Neuronal stem cell (in vitro differentiated cells): ENCODE data around the gene PNLDC1.
"Not testable (repeated sequence)": the region's sequence is repeated elsewhere in the genome, so short reads cannot be mapped to it uniquely, and the experiment has no call there.

Experiments used
- DNase-seq: peaks from one replicate; pipeline ENCODE4 v3.0.0-alpha.2; 2013; ENCODE audit warnings: low spot score
- H2AFZ ChIP-seq: one replicate; pipeline ENCODE4 v1.6.1; 2013; ENCODE audit warnings: mild to moderate bottlenecking, low read length, inconsistent platforms
- H2AK5ac ChIP-seq: 2 replicates; pipeline ENCODE4 v1.6.1; 2013; ENCODE audit warnings: low read depth, mild to moderate bottlenecking, inconsistent platforms, low read length, moderate library complexity, mixed read lengths
- H2BK120ac ChIP-seq: 2 replicates; pipeline ENCODE4 v1.6.1; 2013; ENCODE audit warnings: low read depth, mild to moderate bottlenecking, inconsistent platforms, low read length, moderate library complexity, mixed read lengths
- H2BK12ac ChIP-seq: one replicate; pipeline ENCODE4 v1.6.1; 2013; ENCODE audit warnings: low read length, inconsistent platforms
- H2BK15ac ChIP-seq: 2 replicates; pipeline ENCODE4 v1.6.1; 2013; ENCODE audit warnings: mild to moderate bottlenecking, low read length, inconsistent platforms, mixed read lengths
- H2BK5ac ChIP-seq: one replicate; pipeline ENCODE4 v1.6.1; 2013; ENCODE audit warnings: inconsistent platforms, mild to moderate bottlenecking, low read length, moderate library complexity
- H3K14ac ChIP-seq: one replicate; pipeline ENCODE4 v1.6.1; 2013; ENCODE audit warnings: low read length, inconsistent platforms
- H3K18ac ChIP-seq: 2 replicates; pipeline ENCODE4 v1.6.1; 2013; ENCODE audit warnings: low read length, inconsistent platforms
- H3K23ac ChIP-seq: 2 replicates; pipeline ENCODE4 v1.6.1; 2013; ENCODE audit warnings: low read depth, mild to moderate bottlenecking, mixed read lengths, low read length, inconsistent platforms; ENCODE audit not compliant: poor library complexity
- H3K27ac ChIP-seq: replicated peaks from 3 replicates; pipeline ENCODE4 v1.5.1; 2013; ENCODE audit warnings: low read length, inconsistent platforms
- H3K27me3 ChIP-seq, 3 experiments: 2 replicates each; pipeline ENCODE4 v1.6.1; 2013; ENCODE audit warnings: low read length in 3 of 3, mild to moderate bottlenecking in 2 of 3, inconsistent platforms in 1 of 3, low read depth in 1 of 3, mixed read lengths in 1 of 3, moderate library complexity in 1 of 3; ENCODE audit not compliant: control insufficient read depth in 3 of 3, insufficient read depth in 3 of 3
- H3K36me3 ChIP-seq, 2 donors: replicated peaks in 1 of 2; 2 replicates each; pipeline ENCODE4 v1.6.1; 2013; ENCODE audit warnings: low read length in 2 of 2; ENCODE audit not compliant: control insufficient read depth in 2 of 2, insufficient read depth in 2 of 2
- H3K4ac ChIP-seq: 2 replicates; pipeline ENCODE4 v1.6.1; 2013; ENCODE audit warnings: inconsistent platforms, mild to moderate bottlenecking, low read length, moderate library complexity
- H3K4me1 ChIP-seq, 2 donors: 1 replicate in 1 of 2; 2 replicates in 1 of 2; pipeline ENCODE4 v1.6.1; 2013; ENCODE audit warnings: low read length in 2 of 2, low read depth in 1 of 2; ENCODE audit not compliant: control insufficient read depth in 2 of 2, insufficient read depth in 1 of 2
- H3K4me2 ChIP-seq: one replicate; pipeline ENCODE4 v1.6.1; 2013; ENCODE audit warnings: mild to moderate bottlenecking, low read length, inconsistent platforms; ENCODE audit not compliant: insufficient read depth, poor library complexity, severe bottlenecking
- H3K4me3 ChIP-seq, 2 donors: 2 replicates each; pipeline ENCODE4 v1.5.1; 2013; ENCODE audit warnings: low read length in 2 of 2, mild to moderate bottlenecking in 2 of 2, inconsistent platforms in 1 of 2, moderate library complexity in 1 of 2
- H3K79me1 ChIP-seq: one replicate; pipeline ENCODE4 v1.6.1; 2013; ENCODE audit warnings: low read depth, mild to moderate bottlenecking, inconsistent platforms, low read length, moderate library complexity
- H3K9ac ChIP-seq: one replicate; pipeline ENCODE4 v1.6.1; 2013; ENCODE audit warnings: mild to moderate bottlenecking, low read depth, low read length, inconsistent platforms; ENCODE audit not compliant: poor library complexity
- H3K9me3 ChIP-seq, 2 donors: replicated peaks in 1 of 2; 2 replicates each; pipeline versions ENCODE3 to v1.6.1; 2013; ENCODE audit warnings: low read length in 2 of 2, mild to moderate bottlenecking in 2 of 2, inconsistent platforms in 1 of 2, low read depth in 1 of 2, mixed read lengths in 1 of 2, moderate library complexity in 1 of 2; ENCODE audit not compliant: control insufficient read depth in 2 of 2, insufficient read depth in 1 of 2
- H4K8ac ChIP-seq: one replicate; pipeline ENCODE4 v1.6.1; 2013; ENCODE audit warnings: low read depth, mild to moderate bottlenecking, inconsistent platforms, low read length, moderate library complexity
- H4K91ac ChIP-seq: one replicate; pipeline ENCODE4 v1.6.1; 2013; ENCODE audit warnings: low read length, low read depth, mild to moderate bottlenecking, inconsistent platforms; ENCODE audit not compliant: poor library complexity
- WGBS, 2 donors: extraction: QIAGEN DNeasy Blood & Tissue Kit; methylation state at CpG; one replicate each; pipeline ENCODE4 v1.1.7; 2013; ENCODE audit warnings: missing lambda C conversion rate in 2 of 2, mixed read lengths in 1 of 2; ENCODE audit not compliant: insufficient read length in 2 of 2, insufficient replicate concordance in 1 of 2; ENCODE audit errors: extremely low coverage in 2 of 2; 5-methylcytosine and 5-hydroxymethylcytosine counted together

PNLDC1 gene

DNA sequence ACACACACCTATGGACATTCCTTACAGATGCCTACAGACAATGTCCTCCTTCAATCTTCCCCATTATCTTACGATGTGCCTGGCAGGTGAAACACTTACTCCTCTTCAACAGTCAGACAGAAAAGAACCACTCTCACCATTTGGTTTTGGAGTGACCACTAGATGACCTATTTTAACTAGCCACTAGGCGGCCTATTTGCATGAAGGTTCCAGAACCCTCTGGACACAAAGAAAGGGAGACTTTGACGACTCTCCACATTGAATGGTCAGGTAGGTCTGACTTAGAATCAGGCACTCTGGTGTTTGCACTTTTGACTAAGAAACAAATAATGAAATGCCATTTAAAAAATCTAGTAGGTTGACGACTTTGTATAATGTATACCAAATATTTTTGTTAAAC, 42.0 kb downstream of the PNLDC1 start:
- no peak overlapping the region for H3K9ac ChIP-seq
- H3K18ac ChIP-seq: no peak overlapping the region
- H3K14ac ChIP-seq: no peak overlapping the region
- H2BK12ac ChIP-seq: no peak overlapping the region
- H3K4me2 ChIP-seq: no peak overlapping the region
- no peak overlapping the region for H2BK5ac ChIP-seq
- H3K23ac ChIP-seq: no peak overlapping the region
- no peak for DNase-seq
- no peak overlapping the region for H4K91ac ChIP-seq
- no CpG with 5 or more reads among the region's 4 CpGs for WGBS, 2 donors
- no peak overlapping the region for H2AK5ac ChIP-seq
- no peak overlapping the region for H4K8ac ChIP-seq
- H3K9me3 ChIP-seq: peaks cover 0 to 1% of the 10 kb centered on the region in 2 donors
- no peak overlapping the region for H3K4me3 ChIP-seq
- no peaks in the 10 kb centered on the region for H3K27me3 ChIP-seq
- H2AFZ ChIP-seq: no peak overlapping the region
- H3K36me3 ChIP-seq: no peaks in the 10 kb centered on the region
- H2BK15ac ChIP-seq: no peak overlapping the region
- H2BK120ac ChIP-seq: no peak overlapping the region
- no peak overlapping the region for H3K4ac ChIP-seq
- peaks cover 0 to 5% of the 10 kb centered on the region in 2 donors for H3K4me1 ChIP-seq
- no peaks in the 10 kb centered on the region for H3K79me1 ChIP-seq
- no peak overlapping the region for H3K27ac ChIP-seq

DNA sequence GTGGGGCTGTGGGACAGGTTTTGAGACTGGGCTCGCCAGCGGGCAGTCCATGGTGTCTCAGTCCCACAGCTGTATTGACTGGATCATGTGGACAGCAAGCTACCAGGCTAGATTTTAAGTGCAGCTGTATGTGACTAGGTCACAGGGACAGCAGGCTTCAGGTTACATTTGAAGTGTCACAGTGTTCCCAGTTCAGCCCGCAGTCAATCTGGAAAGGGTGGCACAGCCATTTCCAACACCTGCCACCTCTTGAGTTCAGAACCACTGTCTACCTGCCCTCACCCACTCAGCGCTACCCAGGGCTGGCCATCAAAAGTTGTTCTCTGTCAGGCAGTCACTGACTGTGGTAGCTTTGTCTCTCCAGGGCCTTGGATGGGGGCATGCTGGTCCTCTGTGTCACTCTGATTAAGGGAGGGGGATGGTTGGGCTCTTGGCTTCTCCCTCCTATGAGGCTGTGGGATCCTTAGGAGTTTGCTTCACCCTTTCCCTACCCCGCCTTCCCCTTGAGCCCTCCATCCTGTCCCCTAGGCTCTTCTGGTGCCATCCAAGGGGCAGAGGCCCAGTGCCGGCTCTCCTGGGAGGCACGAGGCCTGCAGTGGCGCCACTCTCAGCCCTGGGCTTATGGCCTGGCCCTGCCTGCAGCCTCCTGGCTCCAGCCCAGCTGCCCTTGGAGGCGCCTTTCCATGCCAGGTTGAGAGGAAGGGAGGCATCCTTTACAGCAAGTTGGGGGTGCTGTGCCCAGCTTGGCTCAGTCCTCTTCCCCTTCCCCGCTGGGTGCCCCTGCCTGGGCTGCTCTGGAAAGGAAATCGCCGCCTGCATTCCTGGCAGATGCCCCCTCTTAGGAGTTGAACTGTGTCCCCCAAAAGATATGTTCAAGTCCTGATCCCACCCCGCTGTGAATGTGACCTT, 44.9 kb downstream of the PNLDC1 start:
- Histone ChIP-seq H2BK5ac (peak overlapping the region; percentile 14), H3K4me2 (no peak overlapping the region), H3K4ac (no peak overlapping the region), H3K18ac (peak overlapping the region; percentile 71), H3K27me3 (no peaks in the 10 kb centered on the region), H3K4me3 (no peak overlapping the region), H2BK15ac (no peak overlapping the region), H3K27ac (no peak overlapping the region), H3K79me1 (no peaks in the 10 kb centered on the region), H2BK120ac (no peak overlapping the region), H3K14ac (peak overlapping the region; percentile 71), H3K23ac (no peak overlapping the region), H3K36me3 (no peaks in the 10 kb centered on the region), H3K4me1 (peaks cover 0 to 5% of the 10 kb centered on the region in 2 donors), H4K8ac (no peak overlapping the region), H4K91ac (no peak overlapping the region), H2AK5ac (peak overlapping the region; percentile 84), H2BK12ac (no peak overlapping the region), H3K9ac (no peak overlapping the region), H3K9me3 (peaks cover 0 to 1% of the 10 kb centered on the region in 2 donors), H2AFZ (no peak overlapping the region)
- no CpG with 5 or more reads among the region's 13 CpGs for WGBS, 2 donors
- no peak for DNase-seq

DNA sequence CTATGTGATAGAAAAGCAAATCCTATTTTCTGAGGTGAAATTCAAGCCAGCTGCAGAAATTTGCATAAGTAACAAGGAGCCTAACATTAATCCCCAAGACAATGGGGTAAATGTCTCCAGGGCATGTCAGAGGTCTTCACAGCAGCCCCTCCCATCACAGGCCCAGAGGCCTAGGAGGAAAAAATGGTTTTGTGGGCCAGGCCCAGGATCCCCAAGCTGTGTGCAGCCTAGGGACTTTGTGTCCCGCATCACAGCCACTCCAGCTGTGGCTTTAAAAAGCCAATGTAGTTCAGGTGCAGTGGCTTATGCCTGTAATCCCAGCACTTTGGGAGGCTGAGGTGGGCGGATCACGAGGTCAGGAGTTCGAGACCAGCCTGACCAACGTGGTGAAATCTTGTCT, 48.5 kb downstream of the PNLDC1 start:
- not testable (repeated sequence) for H3K9me3 ChIP-seq, H3K23ac ChIP-seq, H2BK15ac ChIP-seq, H3K4me2 ChIP-seq, H3K27ac ChIP-seq, DNase-seq, H3K4me1 ChIP-seq, H2AFZ ChIP-seq, H4K8ac ChIP-seq, H2BK120ac ChIP-seq, H3K9ac ChIP-seq, H4K91ac ChIP-seq, H2BK5ac ChIP-seq, H3K4me3 ChIP-seq, H3K79me1 ChIP-seq, H3K18ac ChIP-seq, H3K27me3 ChIP-seq, H3K14ac ChIP-seq, H3K4ac ChIP-seq, H3K36me3 ChIP-seq, H2BK12ac ChIP-seq, H2AK5ac ChIP-seq
- no CpG with 5 or more reads among the region's 5 CpGs for WGBS, 2 donors

- not testable (repeated sequence) for H3K9ac ChIP-seq, H3K27me3 ChIP-seq, DNase-seq, H3K79me1 ChIP-seq, H2BK120ac ChIP-seq, H2BK12ac ChIP-seq, H3K4me2 ChIP-seq, H4K8ac ChIP-seq, H4K91ac ChIP-seq, H3K4me1 ChIP-seq, H2AFZ ChIP-seq, H3K36me3 ChIP-seq, H3K14ac ChIP-seq, H2AK5ac ChIP-seq, H3K27ac ChIP-seq, H3K18ac ChIP-seq, H3K9me3 ChIP-seq, H2BK5ac ChIP-seq, H2BK15ac ChIP-seq, H3K4me3 ChIP-seq, H3K4ac ChIP-seq, H3K23ac ChIP-seq
- WGBS, 2 donors: no CpG with 5 or more reads among the region's 1 CpG
Measured at GRCh38 chr6:159849851-159850250, 49.8 kb downstream of the PNLDC1 start.
